BJ (cell line): ENCODE measurements around the gene ERICH4. TPM values are rescaled to one million over a fixed set of nuclear protein-coding genes. Genes with fewer than 3 reads are reported as not detected.

ENCODE experiments used
- CTCF ChIA-PET: fragments of 350-600 bp; formaldehyde crosslinking; extraction: SDS; loops from one replicate; lab custom pipeline; 2021; ENCODE audit warnings: antibody characterized with exemption, inconsistent platforms; lab: Yijun Ruan, JAX
- POLR2A ChIA-PET: fragments of 300-600 bp; sonication (Branson Sonifier 250); formaldehyde crosslinking; extraction: SDS; loops from one replicate; lab custom pipeline; 2021; ENCODE audit warnings: antibody characterized with exemption; lab: Charles Lee
- DNase-seq: peaks from one replicate; pipeline ENCODE4 v3.0.0-alpha.2; 2011; ENCODE audit warnings: low read depth
- H3K27me3 ChIP-seq: 2 replicates; pipeline ENCODE4 v1.6.0; 2011; ENCODE audit warnings: low read length; ENCODE audit not compliant: control insufficient read depth, insufficient read depth
- H3K36me3 ChIP-seq: 2 replicates; pipeline ENCODE4 v1.5.1; 2011; ENCODE audit warnings: low read length; ENCODE audit not compliant: control insufficient read depth, insufficient read depth
- H3K4me3 ChIP-seq: 2 replicates; pipeline ENCODE4 v1.5.1; 2011; ENCODE audit warnings: low read depth, mild to moderate bottlenecking, control low read depth, low read length
- CTCF ChIP-seq: IDR thresholded peaks from 2 replicates; pipeline ENCODE4 v1.5.1; 2011; ENCODE audit warnings: low read depth, mild to moderate bottlenecking, control low read depth, inconsistent platforms, low read length, moderate library complexity; ENCODE audit not compliant: insufficient read depth
- polyA plus RNA-seq: library from polyadenylated mRNA; depleted of rRNA; stranded (reverse); fragments of >200 nt; gene quantifications from 2 replicates; pipeline ENCODE4 v1.2.3, GENCODE V29; 2011

ERICH4 gene
- polyA plus RNA-seq, 1 experiment, result not detected

GRCh38 chr19:41409288-41409687, 33.7 kb upstream of the ERICH4 start:
- ChIA-PET CTCF (interaction anchor here (1.4 kb wide), 1 partner anchor 20 kb away, joined by 3 read pairs; no protein-coding TSS in a partner anchor), POLR2A (no interaction called here)
- no peak for DNase-seq
- peaks cover 16% of the 10 kb centered on the region for H3K36me3 ChIP-seq
- H3K27me3 ChIP-seq, result no peaks in the 10 kb centered on the region
- TF ChIP-seq CTCF, result no peak
- H3K4me3 ChIP-seq, result no peak overlapping the region

- ChIA-PET CTCF (interaction anchor here (1.4 kb wide), 1 partner anchor 18 kb away, joined by 3 read pairs; no protein-coding TSS in a partner anchor), POLR2A (no interaction called here)
- H3K36me3 ChIP-seq, result peaks cover 22% of the 10 kb centered on the region
- TF ChIP-seq CTCF, result no peak
- H3K4me3 ChIP-seq, result no peak overlapping the region
- DNase-seq, result no peak
- H3K27me3 ChIP-seq, result no peaks in the 10 kb centered on the region
Observed at GRCh38 chr19:41410336-41411054, 32.5 kb upstream of the ERICH4 start.

GRCh38 chr19:41411100-41411967, 31.6 kb upstream of the ERICH4 start:
- Histone ChIP-seq H3K36me3 (peaks cover 25% of the 10 kb centered on the region), H3K27me3 (no peaks in the 10 kb centered on the region), H3K4me3 (no peak overlapping the region)
- no peak for TF ChIP-seq CTCF
- CTCF ChIA-PET, result no interaction called here
- POLR2A ChIA-PET, result no interaction called here
- no peak for DNase-seq

- CTCF ChIA-PET, result no interaction called here
- TF ChIP-seq CTCF, result no peak
- Histone ChIP-seq H3K4me3 (no peak overlapping the region), H3K36me3 (peaks cover 26% of the 10 kb centered on the region), H3K27me3 (no peaks in the 10 kb centered on the region)
- DNase-seq, result no peak
- POLR2A ChIA-PET, result no interaction called here
Observed at GRCh38 chr19:41411968-41412265, 31.0 kb upstream of the ERICH4 start.

- ChIA-PET POLR2A (no interaction called here), CTCF (no interaction called here)
- no peak for DNase-seq
- Histone ChIP-seq H3K27me3 (no peaks in the 10 kb centered on the region), H3K36me3 (peaks cover 26% of the 10 kb centered on the region), H3K4me3 (no peak overlapping the region)
- TF ChIP-seq CTCF, result no peak
Observed at GRCh38 chr19:41412953-41413352, 30.0 kb upstream of the ERICH4 start.
